GM19351 (cell line): ENCODE results near the gene PSMB2.
"Not testable (repeated sequence)": the region's sequence is repeated elsewhere in the genome, so short reads cannot be mapped to it uniquely, and the experiment has no call there.

Source experiments
- ATAC-seq: cut with Tn5 transposase; IDR thresholded peaks from one replicate; pipeline ENCODE4 v1.9.1; 2021; ENCODE audit warnings: mild to moderate bottlenecking, moderate library complexity; ENCODE audit not compliant: unreplicated experiment

PSMB2 gene

GRCh38 chr1:35594005-35594760, 47.1 kb downstream of the PSMB2 start:
- no peak for ATAC-seq

- ATAC-seq, result no peak
These were observed 48.1 kb downstream of the PSMB2 start for GRCh38 chr1:35592991-35593769.

GRCh38 chr1:35591211-35591610, 50.1 kb downstream of the PSMB2 start:
- no peak for ATAC-seq

GRCh38 chr1:35590476-35591040, 50.8 kb downstream of the PSMB2 start:
- no peak for ATAC-seq

GRCh38 chr1:35589516-35590427, 51.6 kb downstream of the PSMB2 start:
- ATAC-seq, result no peak

GRCh38 chr1:35588197-35588910, 53.0 kb downstream of the PSMB2 start:
- ATAC-seq, result no peak

- ATAC-seq, result no peak
These were observed 53.6 kb downstream of the PSMB2 start for GRCh38 chr1:35587736-35588135.

GRCh38 chr1:35586808-35587207, 54.5 kb downstream of the PSMB2 start:
- no peak for ATAC-seq

- not testable (repeated sequence) for ATAC-seq
These were observed 55.5 kb downstream of the PSMB2 start for GRCh38 chr1:35585805-35586204.

GRCh38 chr1:35585281-35585680, 56.0 kb downstream of the PSMB2 start:
- no peak for ATAC-seq

- ATAC-seq, result not testable (repeated sequence)
These were observed 59.7 kb downstream of the PSMB2 start for GRCh38 chr1:35581621-35582020.

GRCh38 chr1:35580949-35581388, 60.4 kb downstream of the PSMB2 start:
- no peak for ATAC-seq

- no peak for ATAC-seq
These were observed 64.0 kb downstream of the PSMB2 start for GRCh38 chr1:35577071-35577998.

GRCh38 chr1:35576766-35577070, 64.6 kb downstream of the PSMB2 start:
- not testable (repeated sequence) for ATAC-seq

- ATAC-seq, result no peak
These were observed 65.1 kb downstream of the PSMB2 start for GRCh38 chr1:35576061-35576765.

GRCh38 chr1:35575416-35575958, 65.8 kb downstream of the PSMB2 start:
- ATAC-seq, result no peak

- ATAC-seq, result no peak
These were observed 66.5 kb downstream of the PSMB2 start for GRCh38 chr1:35574655-35575415.
